Upper lobe of left lung (tissue), 6 donors: Measurements from ENCODE around the gene IGFBP5. TPM values are rescaled to one million over a fixed set of nuclear protein-coding genes. Genes with fewer than 3 reads are reported as not detected.
A peak's percentile ranks its signal among the peaks of the same experiment; 100 is the strongest.

Experiments
- ATAC-seq, 2 donors: fragments of 200-7000 bp; cut with Tn5 transposase; one replicate each; pipeline ENCODE4 v1.9.1; 2022; ENCODE audit warnings: mild to moderate bottlenecking in 2 of 2, moderate library complexity in 2 of 2; ENCODE audit not compliant: low FRiP score in 2 of 2
- DNase-seq, 2 donors: peaks; one replicate each; pipeline ENCODE4 v3.0.0-alpha.2; 2019 to 2020
- H3K27ac ChIP-seq, 4 donors: fragments of 200-600 bp; sonication (generic); one replicate each; pipeline ENCODE4 v1.5.1; 2016 to 2019
- H3K27me3 ChIP-seq, 4 donors: fragments of 200-600 bp; sonication (generic); one replicate each; pipeline ENCODE4 v1.5.1; 2017 to 2019
- H3K36me3 ChIP-seq, 4 donors: fragments of 200-600 bp; sonication (generic); one replicate each; pipeline ENCODE4 v1.5.1; 2016 to 2019
- H3K4me1 ChIP-seq, 4 donors: fragments of 200-600 bp; sonication (generic); one replicate each; pipeline ENCODE4 v1.5.1; 2018 to 2019
- H3K4me3 ChIP-seq, 4 donors: fragments of 200-600 bp; sonication (generic); one replicate each; pipeline ENCODE4 v1.5.1; 2017 to 2019; ENCODE audit warnings: mild to moderate bottlenecking in 2 of 4, moderate library complexity in 1 of 4
- H3K9me3 ChIP-seq, 4 donors: fragments of 200-600 bp; sonication (generic); one replicate each; pipeline ENCODE4 v1.5.1; 2018 to 2019
- CTCF ChIP-seq, 6 experiments: fragments of 450-650 bp in 4 of 6; fragments of 200-600 bp in 2 of 6; sonication (generic) in 2 of 6; IDR thresholded peaks; one replicate each; pipeline ENCODE4 v1.5.1; 2016 to 2019; ENCODE audit warnings: antibody characterized with exemption in 6 of 6
- EP300 ChIP-seq, 4 donors: sonication (generic); formaldehyde crosslinking; IDR thresholded peaks; one replicate each; pipeline ENCODE4 v1.5.1; 2017; ENCODE audit warnings: antibody characterized with exemption in 4 of 4, control low read depth in 2 of 4
- POLR2A ChIP-seq, 4 donors: fragments of 450-650 bp; IDR thresholded peaks; one replicate each; pipeline ENCODE4 v1.5.1; 2016 to 2017; ENCODE audit warnings: antibody characterized with exemption in 4 of 4, mild to moderate bottlenecking in 2 of 4
- POLR2AphosphoS5 ChIP-seq, 2 donors: sonication (generic); formaldehyde crosslinking; IDR thresholded peaks; one replicate each; pipeline ENCODE4 v1.5.1; 2017; ENCODE audit warnings: antibody characterized with exemption in 2 of 2
- WGBS, 2 donors: methylation state at CpG; one replicate each; pipeline ENCODE4 v1.1.5; 2017 to 2018; 5-methylcytosine and 5-hydroxymethylcytosine counted together
- total RNA-seq, 6 donors: library from RNA; depleted of rRNA in 4 of 6; stranded (reverse); fragments of >200 nt in 4 of 6; gene quantifications; one replicate each; pipeline versions ENCODE4 v1.1.0 to v1.2.1, GENCODE V29; 2016 to 2021
- donor health status: DM: no; HTN: no; CAD: no; lungs with moderate emphysema.
- donor health status: DM: no; HTN: yes; CAD: no; lungs with severe emphysema.

Gene IGFBP5
- total RNA-seq, 6 donors from 2014 or later: 41.9 to 304 (median 95.5) TPM

GRCh38 chr2:216683846-216684245 lies 11.5 kb downstream of the IGFBP5 start:
- Histone ChIP-seq H3K9me3 (no peaks in the 10 kb centered on the region), H3K4me3 (no peak overlapping the region), H3K27ac (no peak overlapping the region), H3K4me1 (peaks cover 0 to 13% (median 6%) of the 10 kb centered on the region in 4 donors), H3K27me3 (no peaks in the 10 kb centered on the region), H3K36me3 (no peaks in the 10 kb centered on the region)
- WGBS, 2 donors: 45 to 54% methylated on average over 3 of the region's 3 CpGs
- ATAC-seq: peak; percentile 67 to 92
- DNase-seq: peak in 1 of 2 donors; percentile 56
- TF ChIP-seq POLR2A (IDR thresholded peaks at IDR 0.05) (no peak), EP300 (IDR thresholded peaks at IDR 0.05) (peak in 1 of 4 donors; percentile 47), POLR2AphosphoS5 (IDR thresholded peaks at IDR 0.05) (peak; percentile 91 to 93)

- H3K27ac ChIP-seq: peak overlapping the region in 1 of 4 donors; percentile 17
- DNase-seq: no peak
- WGBS, 2 donors: 50 to 51% methylated on average over 2 of the region's 2 CpGs
- ATAC-seq: no peak
- H3K4me1 ChIP-seq: peaks cover 0 to 13% (median 4%) of the 10 kb centered on the region in 4 donors
- no peaks in the 10 kb centered on the region for H3K9me3 ChIP-seq
- TF ChIP-seq EP300 (IDR thresholded peaks at IDR 0.05) (no peak), POLR2AphosphoS5 (IDR thresholded peaks at IDR 0.05) (no peak), POLR2A (IDR thresholded peaks at IDR 0.05) (no peak), CTCF (IDR thresholded peaks at IDR 0.05) (no peak)
- peaks cover 0 to 7% (median 0%) of the 10 kb centered on the region in 4 donors for H3K36me3 ChIP-seq
- no peaks in the 10 kb centered on the region for H3K27me3 ChIP-seq
- H3K4me3 ChIP-seq: no peak overlapping the region
These were observed 13.7 kb downstream of the IGFBP5 start for GRCh38 chr2:216681683-216682082.

GRCh38 chr2:216680951-216681629 lies 14.3 kb downstream of the IGFBP5 start:
- H3K4me1 ChIP-seq: peaks cover 0 to 13% (median 4%) of the 10 kb centered on the region in 4 donors
- no peak overlapping the region for H3K4me3 ChIP-seq
- ATAC-seq: no peak
- peaks cover 0 to 7% (median 0%) of the 10 kb centered on the region in 4 donors for H3K36me3 ChIP-seq
- DNase-seq: no peak
- TF ChIP-seq EP300 (IDR thresholded peaks at IDR 0.05): no peak
- H3K9me3 ChIP-seq: no peaks in the 10 kb centered on the region
- 85 to 90% methylated on average over 10 of the region's 10 CpGs for WGBS, 2 donors
- peak overlapping the region in 1 of 4 donors; percentile 17 for H3K27ac ChIP-seq
- no peaks in the 10 kb centered on the region for H3K27me3 ChIP-seq

- Histone ChIP-seq H3K36me3 (peaks cover 0 to 7% (median 0%) of the 10 kb centered on the region in 4 donors), H3K27ac (peak overlapping the region in 2 of 4 donors; percentile 9 to 22)
- WGBS, 2 donors: 78 to 82% methylated on average over 14 of the region's 14 CpGs
These were observed 15.7 kb downstream of the IGFBP5 start for GRCh38 chr2:216679658-216680024.

GRCh38 chr2:216678813-216679657 lies 16.3 kb downstream of the IGFBP5 start:
- no peak for TF ChIP-seq POLR2AphosphoS5 (IDR thresholded peaks at IDR 0.05)
- Histone ChIP-seq H3K27me3 (no peaks in the 10 kb centered on the region), H3K36me3 (peaks cover 0 to 7% (median 0%) of the 10 kb centered on the region in 4 donors), H3K27ac (peak overlapping the region in 2 of 4 donors; percentile 9 to 22), H3K4me3 (no peak overlapping the region), H3K9me3 (no peaks in the 10 kb centered on the region), H3K4me1 (peaks cover 0 to 12% (median 4%) of the 10 kb centered on the region in 4 donors)
- no peak for ATAC-seq
- WGBS, 2 donors: 74 to 91% methylated on average over 8 to 21 of the region's 21 CpGs
- DNase-seq: no peak

More at GRCh38 chr2:216679658-216680024, 15.7 kb downstream of the IGFBP5 start:
- Histone ChIP-seq H3K9me3 (no peaks in the 10 kb centered on the region), H3K27me3 (no peaks in the 10 kb centered on the region), H3K4me1 (peaks cover 0 to 13% (median 4%) of the 10 kb centered on the region in 4 donors), H3K4me3 (no peak overlapping the region)
- peak in 1 of 2 donors; percentile 78 for DNase-seq
- no peak for TF ChIP-seq EP300 (IDR thresholded peaks at IDR 0.05)
- no peak for TF ChIP-seq POLR2AphosphoS5 (IDR thresholded peaks at IDR 0.05)
- no peak for TF ChIP-seq POLR2A (IDR thresholded peaks at IDR 0.05)
- ATAC-seq: no peak

GRCh38 chr2:216678098-216678465 lies 17.3 kb downstream of the IGFBP5 start:
- TF ChIP-seq EP300 (IDR thresholded peaks at IDR 0.05) (no peak), POLR2A (IDR thresholded peaks at IDR 0.05) (no peak), POLR2AphosphoS5 (IDR thresholded peaks at IDR 0.05) (no peak), CTCF (IDR thresholded peaks at IDR 0.05) (no peak)
- Histone ChIP-seq H3K4me1 (peaks cover 0 to 8% (median 4%) of the 10 kb centered on the region in 4 donors), H3K27ac (no peak overlapping the region), H3K4me3 (no peak overlapping the region), H3K36me3 (peaks cover 0 to 7% (median 0%) of the 10 kb centered on the region in 4 donors), H3K27me3 (no peaks in the 10 kb centered on the region), H3K9me3 (no peaks in the 10 kb centered on the region)
- no peak for DNase-seq
- WGBS, 2 donors: 93 to 98% methylated on average over 9 to 12 of the region's 12 CpGs
- no peak for ATAC-seq
